CD1c-positive myeloid dendritic cell (primary cell): ENCODE data around the gene TJP1.
"Not testable (repeated sequence)": the region's sequence is repeated elsewhere in the genome, so short reads cannot be mapped to it uniquely, and the experiment has no call there.

ENCODE experiments used
- DNase-seq: peaks from one replicate; pipeline ENCODE4 v3.0.0-alpha.2; 2016; ENCODE audit errors: extremely low spot score

Gene TJP1

GRCh38 chr15:29666241-29666640 lies 156.0 kb downstream of the TJP1 start:
- DNase-seq = no peak

- DNase-seq = no peak
Observed at GRCh38 chr15:29665444-29666003, 156.7 kb downstream of the TJP1 start.

- no peak for DNase-seq
Observed at GRCh38 chr15:29664406-29664805, 157.9 kb downstream of the TJP1 start.

- DNase-seq = not testable (repeated sequence)
Observed at GRCh38 chr15:29657476-29657817, 164.8 kb downstream of the TJP1 start.

GRCh38 chr15:29656636-29657475 lies 165.4 kb downstream of the TJP1 start:
- DNase-seq = no peak

- DNase-seq = no peak
Observed at GRCh38 chr15:29652595-29652994, 169.7 kb downstream of the TJP1 start.

- DNase-seq = no peak
Observed at GRCh38 chr15:29651476-29652233, 170.6 kb downstream of the TJP1 start.
